ENCODE data around the gene KCNH1. TPM values are rescaled to one million over a fixed set of nuclear protein-coding genes. Genes with fewer than 3 reads are reported as not detected.

The KCNH1 gene
- total RNA-seq, 1 donor from 2014 or later = not detected

GRCh38 chr1:210687582-210688279 lies 446.2 kb downstream of the KCNH1 start:
- intact Hi-C loops (cut with DNase I) = no loop called here

GRCh38 chr1:210686841-210687240 lies 447.1 kb downstream of the KCNH1 start:
- Histone ChIP-seq H3K4me1 (no peaks in the 10 kb centered on the region), H3K36me3 (no peaks in the 10 kb centered on the region), H3K4me3 (no peak overlapping the region), H3K27ac (no peak overlapping the region), H3K27me3 (ENCODE audit: low read depth) (no peaks in the 10 kb centered on the region), H3K9me3 (no peaks in the 10 kb centered on the region)
- TF ChIP-seq CTCF (IDR thresholded peaks at IDR 0.05) = no peak
- intact Hi-C loops (cut with DNase I) = no loop called here
- no peak for ATAC-seq
- DNase-seq = no peak

More at GRCh38 chr1:210687582-210688279, 446.2 kb downstream of the KCNH1 start:
- Histone ChIP-seq H3K27ac (no peak overlapping the region), H3K36me3 (no peaks in the 10 kb centered on the region), H3K27me3 (ENCODE audit: low read depth) (no peaks in the 10 kb centered on the region), H3K9me3 (no peaks in the 10 kb centered on the region), H3K4me1 (no peaks in the 10 kb centered on the region), H3K4me3 (no peak overlapping the region)
- no peak for ATAC-seq
- no peak for DNase-seq
- TF ChIP-seq CTCF (IDR thresholded peaks at IDR 0.05) = no peak

- TF ChIP-seq CTCF (IDR thresholded peaks at IDR 0.05) = no peak
- intact Hi-C loops (cut with DNase I) = no loop called here
- H3K4me1 ChIP-seq = no peaks in the 10 kb centered on the region
- H3K9me3 ChIP-seq = no peaks in the 10 kb centered on the region
- H3K27ac ChIP-seq = no peak overlapping the region
- no peak overlapping the region for H3K4me3 ChIP-seq
- no peaks in the 10 kb centered on the region for H3K27me3 ChIP-seq (ENCODE audit: low read depth)
- no peak for DNase-seq
- no peak for ATAC-seq
- H3K36me3 ChIP-seq = no peaks in the 10 kb centered on the region
These were observed 448.7 kb downstream of the KCNH1 start for GRCh38 chr1:210685295-210685650.

- intact Hi-C loops (cut with DNase I) = no loop called here
- H3K27ac ChIP-seq = no peak overlapping the region
- no peak overlapping the region for H3K4me3 ChIP-seq
- no peaks in the 10 kb centered on the region for H3K9me3 ChIP-seq
- no peaks in the 10 kb centered on the region for H3K36me3 ChIP-seq
- no peak for ATAC-seq
- DNase-seq = no peak
- TF ChIP-seq CTCF (IDR thresholded peaks at IDR 0.05) = no peak
- no peaks in the 10 kb centered on the region for H3K4me1 ChIP-seq
- no peaks in the 10 kb centered on the region for H3K27me3 ChIP-seq (ENCODE audit: low read depth)
These were observed 449.3 kb downstream of the KCNH1 start for GRCh38 chr1:210684466-210685294.

- H3K27ac ChIP-seq = no peak overlapping the region
- intact Hi-C loops (cut with DNase I) = no loop called here
- H3K27me3 ChIP-seq (ENCODE audit: low read depth) = no peaks in the 10 kb centered on the region
- H3K4me1 ChIP-seq = no peaks in the 10 kb centered on the region
- no peaks in the 10 kb centered on the region for H3K9me3 ChIP-seq
- no peak overlapping the region for H3K4me3 ChIP-seq
- DNase-seq = no peak
- no peak for TF ChIP-seq CTCF (IDR thresholded peaks at IDR 0.05)
- no peak for ATAC-seq
- no peaks in the 10 kb centered on the region for H3K36me3 ChIP-seq
These were observed 450.4 kb downstream of the KCNH1 start for GRCh38 chr1:210683403-210684047.

Data from lower lobe of right lung (tissue), 2 donors.